A549 treated with RU486 at 1 μM for 4 hours (cell line): Measurements from ENCODE around the gene TMEM87B. TPM values are rescaled to one million over a fixed set of nuclear protein-coding genes. Genes with fewer than 3 reads are reported as not detected.

Experiments
- total RNA-seq: library from RNA; stranded (reverse); fragments of 200-300 nt; extraction: Qiagen RNA extraction; gene quantifications from 5 replicates; pipeline ENCODE4 v1.2.3, GENCODE V29; 2022; ENCODE audit warnings: low read depth

The TMEM87B gene, protein sequence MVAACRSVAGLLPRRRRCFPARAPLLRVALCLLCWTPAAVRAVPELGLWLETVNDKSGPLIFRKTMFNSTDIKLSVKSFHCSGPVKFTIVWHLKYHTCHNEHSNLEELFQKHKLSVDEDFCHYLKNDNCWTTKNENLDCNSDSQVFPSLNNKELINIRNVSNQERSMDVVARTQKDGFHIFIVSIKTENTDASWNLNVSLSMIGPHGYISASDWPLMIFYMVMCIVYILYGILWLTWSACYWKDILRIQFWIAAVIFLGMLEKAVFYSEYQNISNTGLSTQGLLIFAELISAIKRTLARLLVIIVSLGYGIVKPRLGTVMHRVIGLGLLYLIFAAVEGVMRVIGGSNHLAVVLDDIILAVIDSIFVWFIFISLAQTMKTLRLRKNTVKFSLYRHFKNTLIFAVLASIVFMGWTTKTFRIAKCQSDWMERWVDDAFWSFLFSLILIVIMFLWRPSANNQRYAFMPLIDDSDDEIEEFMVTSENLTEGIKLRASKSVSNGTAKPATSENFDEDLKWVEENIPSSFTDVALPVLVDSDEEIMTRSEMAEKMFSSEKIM
- total RNA-seq = 8.3 to 20.0 TPM (median 18.8 TPM) in 5 replicates

GRCh38 chr2:112054847-112055729 lies at the start of gene TMEM87B:
Gene TMEM87B, plus strand, starts transcription at chr2:112055269. Its CDS starts 323 bp downstream, at chr2:112055592.

GRCh38 chr2:112138159-112139032 lies 83.3 kb downstream of the TMEM87B start, which contains the start of gene FBLN7:
Gene FBLN7, plus strand, starts transcription at chr2:112138385. Its CDS starts 271 bp downstream, at chr2:112138656.

Other genes starting within 250 kb of the TMEM87B start
- gene ANAPC1, start 171.1 kb upstream of the TMEM87B start, total RNA-seq = 18.9 to 36.8 TPM (median 28.6 TPM) in 5 replicates
- 1.4 to 2.0 TPM (median 1.8 TPM) in 5 replicates for gene MERTK, start 156.7 kb upstream of the TMEM87B start, total RNA-seq
- gene FBLN7, start 83.1 kb downstream of the TMEM87B start, total RNA-seq = 0.59 to 0.97 TPM (median 0.78 TPM) in 4 of 5 replicates, not detected in the other
- 13.7 to 17.7 TPM (median 16.3 TPM) in 5 replicates for gene ZC3H8, start 199.8 kb downstream of the TMEM87B start, total RNA-seq
- gene ZC3H6, start 220.3 kb downstream of the TMEM87B start, total RNA-seq = 0.09 to 0.47 TPM (median 0.28 TPM) in 5 replicates